Body of pancreas (tissue), 4 donors: ENCODE results near the gene MAD1L1.

Experiments
- POLR2A ChIP-seq, 3 donors: fragments of 450-650 bp; IDR thresholded peaks; one replicate each; pipeline ENCODE4 v1.6.1; 2016; ENCODE audit warnings: antibody characterized with exemption in 3 of 3, mild to moderate bottlenecking in 2 of 3
- TF ChIP-seq, protein P1 (sequence below), 7 experiments: fragments of 450-650 bp in 4 of 7; fragments of 200-600 bp in 3 of 7; sonication (generic) in 3 of 7; IDR thresholded peaks; one replicate each; pipeline ENCODE4 v1.5.1; 2016 to 2019; ENCODE audit warnings: antibody characterized with exemption in 7 of 7

DNA sequence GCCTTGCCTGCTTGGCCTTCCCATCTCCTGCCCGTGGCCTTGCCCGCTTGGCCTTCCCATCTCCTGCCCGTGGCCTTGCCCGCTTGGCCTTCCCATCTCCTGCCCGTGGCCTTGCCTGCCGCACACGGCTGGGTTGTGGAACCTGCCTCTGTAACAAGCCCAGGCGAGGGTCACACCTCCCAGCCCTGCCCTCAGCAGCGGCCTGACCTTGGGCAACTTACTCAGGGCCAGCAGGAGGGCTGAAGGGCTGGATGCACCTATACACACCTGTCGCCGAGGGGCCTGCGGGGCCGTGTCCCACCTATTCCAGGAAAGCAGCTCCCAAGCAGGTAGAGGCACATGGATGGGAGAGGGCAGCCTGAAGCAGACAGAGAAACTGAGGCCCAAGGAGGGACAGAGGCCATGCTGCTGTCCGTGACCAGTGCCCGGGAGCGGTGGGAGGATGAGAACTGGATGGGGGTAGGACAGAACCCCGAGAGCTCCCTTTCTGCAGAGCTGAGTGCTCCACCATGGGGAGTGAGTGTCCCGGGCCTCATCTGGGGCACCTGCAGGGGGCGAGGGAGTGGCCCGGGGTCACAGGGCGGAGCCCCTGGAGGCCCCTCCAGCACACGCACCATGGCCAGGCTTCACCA, 285.0 kb downstream of the MAD1L1 start:
- TF ChIP-seq, protein P1, sequence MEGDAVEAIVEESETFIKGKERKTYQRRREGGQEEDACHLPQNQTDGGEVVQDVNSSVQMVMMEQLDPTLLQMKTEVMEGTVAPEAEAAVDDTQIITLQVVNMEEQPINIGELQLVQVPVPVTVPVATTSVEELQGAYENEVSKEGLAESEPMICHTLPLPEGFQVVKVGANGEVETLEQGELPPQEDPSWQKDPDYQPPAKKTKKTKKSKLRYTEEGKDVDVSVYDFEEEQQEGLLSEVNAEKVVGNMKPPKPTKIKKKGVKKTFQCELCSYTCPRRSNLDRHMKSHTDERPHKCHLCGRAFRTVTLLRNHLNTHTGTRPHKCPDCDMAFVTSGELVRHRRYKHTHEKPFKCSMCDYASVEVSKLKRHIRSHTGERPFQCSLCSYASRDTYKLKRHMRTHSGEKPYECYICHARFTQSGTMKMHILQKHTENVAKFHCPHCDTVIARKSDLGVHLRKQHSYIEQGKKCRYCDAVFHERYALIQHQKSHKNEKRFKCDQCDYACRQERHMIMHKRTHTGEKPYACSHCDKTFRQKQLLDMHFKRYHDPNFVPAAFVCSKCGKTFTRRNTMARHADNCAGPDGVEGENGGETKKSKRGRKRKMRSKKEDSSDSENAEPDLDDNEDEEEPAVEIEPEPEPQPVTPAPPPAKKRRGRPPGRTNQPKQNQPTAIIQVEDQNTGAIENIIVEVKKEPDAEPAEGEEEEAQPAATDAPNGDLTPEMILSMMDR (IDR thresholded peaks at IDR 0.05), result no peak
- no peak for TF ChIP-seq POLR2A (IDR thresholded peaks at IDR 0.05)
